ENCODE data around the gene FGF18. TPM values are rescaled to one million over a fixed set of nuclear protein-coding genes. Genes with fewer than 3 reads are reported as not detected.
"Not testable (repeated sequence)": the region's sequence is repeated elsewhere in the genome, so short reads cannot be mapped to it uniquely, and the experiment has no call there.

The FGF18 gene, protein sequence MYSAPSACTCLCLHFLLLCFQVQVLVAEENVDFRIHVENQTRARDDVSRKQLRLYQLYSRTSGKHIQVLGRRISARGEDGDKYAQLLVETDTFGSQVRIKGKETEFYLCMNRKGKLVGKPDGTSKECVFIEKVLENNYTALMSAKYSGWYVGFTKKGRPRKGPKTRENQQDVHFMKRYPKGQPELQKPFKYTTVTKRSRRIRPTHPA
- polyA plus RNA-seq (2013, experiment 1 of 4): 0.39 TPM
- 0.55 TPM for polyA plus RNA-seq (2013, experiment 2 of 4)
- polyA plus RNA-seq (2013, experiment 3 of 4): 0.43 TPM
- polyA plus RNA-seq (2013, experiment 4 of 4): 0.85 TPM

DNA sequence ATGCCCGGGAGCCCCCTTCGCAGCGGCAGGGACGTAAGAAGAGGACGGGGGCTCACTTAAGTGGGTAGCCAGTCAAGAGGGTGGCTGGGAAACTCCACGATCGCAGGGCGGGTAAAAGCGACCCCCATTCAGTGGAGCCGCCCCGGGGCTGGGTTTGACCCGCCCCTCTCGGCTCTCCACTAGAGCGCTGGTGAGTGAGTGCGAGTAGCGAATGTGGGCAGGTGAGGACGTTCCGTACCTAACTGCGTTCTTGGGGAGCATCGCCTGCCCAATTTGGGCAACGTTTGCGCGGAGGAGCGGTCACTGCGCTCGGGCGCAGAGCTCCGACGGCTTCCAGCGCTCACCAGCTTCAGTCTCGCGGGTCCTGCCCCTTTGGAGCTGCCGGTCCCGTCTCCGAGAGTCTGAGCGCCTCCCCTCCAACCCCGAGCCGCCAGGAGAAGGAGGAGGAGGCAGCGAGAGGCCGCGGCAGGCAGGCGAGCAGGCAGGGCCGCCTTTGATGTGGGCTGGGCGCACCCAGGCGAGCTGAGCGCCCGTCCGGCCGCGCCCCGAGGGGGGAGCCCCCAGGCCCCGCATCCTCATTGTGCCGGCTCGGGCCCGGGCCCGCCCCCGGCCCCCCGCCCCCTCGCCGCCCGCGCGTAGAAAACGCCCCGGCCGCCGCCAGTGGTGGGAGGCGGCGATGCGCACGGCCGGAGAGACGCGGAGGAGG lies at the start of gene FGF18:
FGF18 (plus strand) TSS at position 666 of the 706 bp plus-strand sequence. CDS start 553 bp downstream, outside the sequence.
- no peaks in the 10 kb centered on the region for H3K36me3 ChIP-seq (ENCODE audit: control insufficient read depth, insufficient read depth, low read length)
- no peak within 1 kb of the TSS for H3K27ac ChIP-seq (ENCODE audit: insufficient read depth, low read depth, low read length, poor library complexity, severe bottlenecking)
- H3K4me3 ChIP-seq (ENCODE audit: insufficient read depth, low read depth, low read length): peak within 1 kb of the TSS; percentile 57
- H3K4me1 ChIP-seq (ENCODE audit: control insufficient read depth, insufficient read depth, low read length): peaks cover 13% of the 10 kb centered on the region
- peaks cover 50% of the 10 kb centered on the region for H3K27me3 ChIP-seq (ENCODE audit: control insufficient read depth, insufficient read depth, low read length, poor library complexity, severe bottlenecking)
- H3K9me3 ChIP-seq (ENCODE audit: control insufficient read depth, low read length): no peaks in the 10 kb centered on the region
- 0 to 1% methylated on average over 74 of the region's 74 CpGs for WGBS, 2 experiments

DNA sequence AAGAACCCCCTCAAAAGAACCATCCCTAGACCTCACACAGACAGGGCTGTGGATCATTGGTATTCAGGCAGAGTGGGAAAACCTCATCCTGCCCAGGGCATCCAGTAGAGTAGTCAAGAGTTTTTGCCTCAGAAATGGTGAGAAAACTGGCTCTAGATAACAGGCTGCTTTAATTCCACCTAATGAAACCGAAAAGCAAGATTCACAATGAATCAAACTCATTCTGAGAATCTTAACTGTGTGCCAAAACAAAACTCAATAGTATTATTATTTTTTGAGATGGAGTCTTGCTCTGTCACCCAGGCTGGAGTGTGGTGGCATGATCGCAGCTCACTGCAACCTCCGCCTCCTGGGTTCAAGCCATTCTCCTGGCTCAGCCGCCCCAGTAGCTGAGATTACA lies 49.5 kb upstream of the FGF18 start:
- Histone ChIP-seq H3K27me3 (ENCODE audit: control insufficient read depth, insufficient read depth, low read length, poor library complexity, severe bottlenecking) (no peaks in the 10 kb centered on the region), H3K4me1 (ENCODE audit: control insufficient read depth, insufficient read depth, low read length) (no peaks in the 10 kb centered on the region), H3K4me3 (ENCODE audit: insufficient read depth, low read depth, low read length) (no peak overlapping the region), H3K27ac (ENCODE audit: insufficient read depth, low read depth, low read length, poor library complexity, severe bottlenecking) (no peak overlapping the region), H3K36me3 (ENCODE audit: control insufficient read depth, insufficient read depth, low read length) (no peaks in the 10 kb centered on the region), H3K9me3 (ENCODE audit: control insufficient read depth, low read length) (no peaks in the 10 kb centered on the region)
- WGBS, 2 experiments: 91 to 93% methylated on average over 3 to 4 of the region's 4 CpGs

DNA sequence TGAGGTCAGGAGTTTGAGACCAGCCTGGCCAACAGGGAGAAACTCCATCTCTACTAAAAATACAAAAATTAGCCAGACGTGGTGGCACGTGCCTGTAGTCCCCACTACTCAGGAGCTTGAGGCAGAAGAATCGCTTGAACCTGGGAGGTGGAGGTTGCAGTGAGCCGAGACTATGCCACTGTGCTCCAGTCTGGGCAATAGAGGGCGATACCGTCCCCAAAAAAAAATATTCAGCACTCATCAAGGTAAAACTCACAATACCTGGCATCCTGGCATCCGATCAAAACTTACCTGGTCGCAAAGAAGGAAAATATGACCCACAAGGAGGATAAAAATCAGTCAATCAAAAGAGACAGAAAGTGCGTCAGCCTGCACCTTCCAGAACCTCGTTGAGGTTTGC lies 48.6 kb upstream of the FGF18 start:
- not testable (repeated sequence) for H3K27me3 ChIP-seq (ENCODE audit: control insufficient read depth, insufficient read depth, low read length, poor library complexity, severe bottlenecking); H3K36me3 ChIP-seq (ENCODE audit: control insufficient read depth, insufficient read depth, low read length); H3K4me1 ChIP-seq (ENCODE audit: control insufficient read depth, insufficient read depth, low read length); H3K9me3 ChIP-seq (ENCODE audit: control insufficient read depth, low read length); H3K27ac ChIP-seq (ENCODE audit: insufficient read depth, low read depth, low read length, poor library complexity, severe bottlenecking); H3K4me3 ChIP-seq (ENCODE audit: insufficient read depth, low read depth, low read length)
- WGBS, 2 experiments: 57 to 60% methylated on average over 10 of the region's 10 CpGs

DNA sequence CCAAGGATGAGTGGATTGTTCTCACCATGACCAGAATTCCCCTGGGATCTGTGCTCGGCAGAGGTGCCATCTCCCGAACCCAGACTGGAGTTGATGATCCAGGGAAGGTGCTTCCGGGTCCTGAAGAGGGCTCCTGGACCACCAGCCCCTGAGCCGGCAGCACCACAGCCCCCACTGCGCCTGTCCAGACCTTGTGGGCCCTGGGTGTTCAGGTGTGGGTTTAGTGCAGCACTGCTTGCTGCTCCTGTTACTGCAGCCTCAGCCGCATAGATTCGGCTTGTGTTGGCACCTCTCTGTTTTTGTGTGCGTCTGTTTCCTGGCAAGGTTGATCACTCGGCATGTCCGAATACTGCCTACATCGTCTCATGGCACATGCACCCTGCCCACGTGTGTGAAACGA lies 48.1 kb upstream of the FGF18 start:
- H3K36me3 ChIP-seq (ENCODE audit: control insufficient read depth, insufficient read depth, low read length): no peaks in the 10 kb centered on the region
- WGBS, 2 experiments: 90 to 91% methylated on average over 13 of the region's 13 CpGs
- H3K9me3 ChIP-seq (ENCODE audit: control insufficient read depth, low read length): no peaks in the 10 kb centered on the region
- H3K27me3 ChIP-seq (ENCODE audit: control insufficient read depth, insufficient read depth, low read length, poor library complexity, severe bottlenecking): no peaks in the 10 kb centered on the region
- no peak overlapping the region for H3K27ac ChIP-seq (ENCODE audit: insufficient read depth, low read depth, low read length, poor library complexity, severe bottlenecking)
- H3K4me3 ChIP-seq (ENCODE audit: insufficient read depth, low read depth, low read length): no peak overlapping the region
- no peaks in the 10 kb centered on the region for H3K4me1 ChIP-seq (ENCODE audit: control insufficient read depth, insufficient read depth, low read length)

DNA sequence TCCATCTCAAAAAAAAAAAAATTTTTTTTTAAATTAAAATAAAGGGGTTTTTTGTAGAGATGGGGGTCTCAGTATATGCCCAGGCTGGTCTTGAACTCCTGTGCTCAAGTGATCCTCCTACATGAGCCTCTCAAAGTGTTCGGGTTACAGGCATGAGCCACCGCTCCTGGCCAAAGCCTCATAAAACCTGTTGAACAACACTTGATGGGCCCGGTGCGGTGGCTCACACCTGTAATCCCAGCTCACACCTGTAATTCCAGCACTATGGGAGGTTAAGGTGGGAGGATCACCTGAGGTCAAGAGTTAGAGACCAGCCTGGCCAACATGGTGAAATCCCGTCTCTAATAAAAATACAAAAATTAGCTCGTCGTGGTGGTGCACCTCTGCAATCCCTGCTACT lies 39.5 kb upstream of the FGF18 start:
- Histone ChIP-seq H3K27me3 (ENCODE audit: control insufficient read depth, insufficient read depth, low read length, poor library complexity, severe bottlenecking) (no peaks in the 10 kb centered on the region), H3K9me3 (ENCODE audit: control insufficient read depth, low read length) (no peaks in the 10 kb centered on the region), H3K4me3 (ENCODE audit: insufficient read depth, low read depth, low read length) (no peak overlapping the region), H3K27ac (ENCODE audit: insufficient read depth, low read depth, low read length, poor library complexity, severe bottlenecking) (no peak overlapping the region), H3K4me1 (ENCODE audit: control insufficient read depth, insufficient read depth, low read length) (no peaks in the 10 kb centered on the region), H3K36me3 (ENCODE audit: control insufficient read depth, insufficient read depth, low read length) (no peaks in the 10 kb centered on the region)
- WGBS, 2 experiments: 88 to 91% methylated on average over 7 of the region's 7 CpGs

DNA sequence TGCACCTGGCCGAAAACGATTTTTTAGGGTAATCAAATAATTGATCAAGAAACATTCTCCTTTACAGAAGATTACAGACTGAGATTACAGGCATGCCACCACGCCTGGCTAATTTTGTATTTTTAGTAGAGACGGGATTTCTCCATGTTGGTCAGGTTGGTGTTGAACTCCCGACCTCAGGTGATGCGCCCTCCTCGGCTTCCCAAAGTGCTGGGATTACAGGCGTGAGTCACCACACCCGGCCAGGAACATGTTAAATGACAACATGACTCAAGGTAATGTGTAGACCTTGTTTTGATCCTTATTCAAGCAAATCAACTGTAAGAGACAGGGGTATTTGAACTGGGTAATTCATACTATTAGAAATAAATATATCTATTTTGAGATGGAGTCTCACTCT lies 35.0 kb upstream of the FGF18 start:
- not testable (repeated sequence) for H3K4me1 ChIP-seq (ENCODE audit: control insufficient read depth, insufficient read depth, low read length); H3K36me3 ChIP-seq (ENCODE audit: control insufficient read depth, insufficient read depth, low read length); H3K27ac ChIP-seq (ENCODE audit: insufficient read depth, low read depth, low read length, poor library complexity, severe bottlenecking); H3K4me3 ChIP-seq (ENCODE audit: insufficient read depth, low read depth, low read length); H3K9me3 ChIP-seq (ENCODE audit: control insufficient read depth, low read length); H3K27me3 ChIP-seq (ENCODE audit: control insufficient read depth, insufficient read depth, low read length, poor library complexity, severe bottlenecking)
- 87 to 88% methylated on average over 9 of the region's 9 CpGs for WGBS, 2 experiments

DNA sequence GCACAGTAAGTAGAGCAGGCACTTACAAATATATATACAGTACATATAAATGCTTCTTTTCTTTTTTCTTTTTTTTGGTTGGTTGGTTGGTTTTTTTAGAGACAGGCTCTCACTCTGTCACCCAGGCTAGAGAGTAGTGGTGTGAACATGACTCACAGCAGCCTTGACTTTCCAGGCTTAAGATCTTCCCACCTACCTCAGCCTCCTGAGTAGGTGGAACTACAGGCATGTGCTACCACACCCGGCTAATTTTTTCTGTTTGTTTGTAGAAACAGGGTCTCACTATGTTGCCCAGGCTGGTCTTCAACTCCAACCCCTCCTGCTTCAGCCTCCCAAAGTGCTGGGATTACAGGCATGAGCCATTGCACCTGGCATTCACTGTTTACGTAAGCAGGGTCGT lies 34.4 kb upstream of the FGF18 start:
- H3K4me3 ChIP-seq (ENCODE audit: insufficient read depth, low read depth, low read length); H3K9me3 ChIP-seq (ENCODE audit: control insufficient read depth, low read length); H3K27me3 ChIP-seq (ENCODE audit: control insufficient read depth, insufficient read depth, low read length, poor library complexity, severe bottlenecking); H3K4me1 ChIP-seq (ENCODE audit: control insufficient read depth, insufficient read depth, low read length); H3K27ac ChIP-seq (ENCODE audit: insufficient read depth, low read depth, low read length, poor library complexity, severe bottlenecking); H3K36me3 ChIP-seq (ENCODE audit: control insufficient read depth, insufficient read depth, low read length): not testable (repeated sequence)
- 73 to 79% methylated on average over 1 to 3 of the region's 3 CpGs for WGBS, 2 experiments

DNA sequence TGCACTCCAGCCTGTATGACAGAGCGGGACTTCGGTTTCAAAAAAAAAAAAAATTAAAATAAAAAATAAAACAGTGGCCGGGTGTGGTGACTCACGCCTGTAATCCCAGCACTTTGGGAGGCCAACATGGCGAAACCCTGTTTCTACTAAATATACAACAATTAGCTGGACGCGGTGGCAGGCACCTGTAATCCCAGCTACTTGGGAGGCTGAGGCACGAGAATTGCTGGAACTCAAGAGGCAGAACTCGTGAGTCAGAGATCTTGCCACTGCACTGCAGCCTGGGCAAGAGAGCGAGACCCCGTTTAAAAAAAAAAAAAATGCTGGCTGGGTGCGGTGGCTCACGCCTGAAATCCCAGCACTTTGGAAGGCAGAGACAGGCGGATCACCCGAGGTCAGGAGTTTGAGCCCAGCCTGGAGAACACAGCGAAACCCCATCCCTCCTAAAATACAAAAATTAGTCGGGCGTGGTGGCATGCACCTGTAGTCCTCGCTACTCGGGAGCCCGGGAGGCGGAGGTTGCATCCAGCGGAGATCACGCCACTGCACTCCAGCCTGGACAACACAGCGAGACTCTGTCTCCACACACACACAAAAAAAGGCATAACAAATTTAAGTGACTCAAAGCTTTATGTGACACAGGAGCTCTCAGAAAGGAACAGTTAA lies 33.3 kb upstream of the FGF18 start:
- Histone ChIP-seq H3K4me1 (ENCODE audit: control insufficient read depth, insufficient read depth, low read length) (peaks cover 13% of the 10 kb centered on the region), H3K27me3 (ENCODE audit: control insufficient read depth, insufficient read depth, low read length, poor library complexity, severe bottlenecking) (no peaks in the 10 kb centered on the region), H3K36me3 (ENCODE audit: control insufficient read depth, insufficient read depth, low read length) (peaks cover 7% of the 10 kb centered on the region), H3K27ac (ENCODE audit: insufficient read depth, low read depth, low read length, poor library complexity, severe bottlenecking) (no peak overlapping the region), H3K9me3 (ENCODE audit: control insufficient read depth, low read length) (no peaks in the 10 kb centered on the region), H3K4me3 (ENCODE audit: insufficient read depth, low read depth, low read length) (no peak overlapping the region)
- WGBS, 2 experiments: 93 to 94% methylated on average over 25 of the region's 25 CpGs

DNA sequence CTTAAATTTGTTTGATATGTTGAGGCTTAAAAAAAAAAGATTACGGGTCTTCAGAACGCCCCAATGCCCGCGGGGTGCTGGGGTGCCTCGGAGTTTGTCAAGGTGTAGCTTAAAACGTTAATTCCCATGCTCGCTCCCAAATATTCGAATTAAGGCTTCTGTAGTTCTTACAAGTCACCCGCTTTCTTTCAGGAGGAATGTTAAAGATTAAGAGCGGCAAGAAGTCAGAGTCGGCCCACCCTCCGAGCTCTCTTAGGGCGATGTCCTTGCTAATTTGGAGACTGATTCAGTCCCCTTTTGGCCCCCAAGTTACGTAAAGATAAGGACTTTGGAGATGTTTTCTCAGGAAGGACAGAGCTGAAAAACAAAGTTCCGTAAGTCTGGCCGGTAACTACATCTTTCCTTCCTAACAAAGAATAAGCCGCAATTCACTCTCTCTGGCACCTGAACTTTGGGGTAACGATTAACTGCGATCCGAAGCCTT lies 32.5 kb upstream of the FGF18 start:
- H3K9me3 ChIP-seq (ENCODE audit: control insufficient read depth, low read length): no peaks in the 10 kb centered on the region
- H3K4me1 ChIP-seq (ENCODE audit: control insufficient read depth, insufficient read depth, low read length): peaks cover 17% of the 10 kb centered on the region
- peak overlapping the region; percentile 79 for H3K27ac ChIP-seq (ENCODE audit: insufficient read depth, low read depth, low read length, poor library complexity, severe bottlenecking)
- H3K36me3 ChIP-seq (ENCODE audit: control insufficient read depth, insufficient read depth, low read length): peaks cover 15% of the 10 kb centered on the region
- H3K4me3 ChIP-seq (ENCODE audit: insufficient read depth, low read depth, low read length): peak overlapping the region; percentile 83
- 21 to 25% methylated on average over 20 of the region's 20 CpGs for WGBS, 2 experiments
- no peaks in the 10 kb centered on the region for H3K27me3 ChIP-seq (ENCODE audit: control insufficient read depth, insufficient read depth, low read length, poor library complexity, severe bottlenecking)

DNA sequence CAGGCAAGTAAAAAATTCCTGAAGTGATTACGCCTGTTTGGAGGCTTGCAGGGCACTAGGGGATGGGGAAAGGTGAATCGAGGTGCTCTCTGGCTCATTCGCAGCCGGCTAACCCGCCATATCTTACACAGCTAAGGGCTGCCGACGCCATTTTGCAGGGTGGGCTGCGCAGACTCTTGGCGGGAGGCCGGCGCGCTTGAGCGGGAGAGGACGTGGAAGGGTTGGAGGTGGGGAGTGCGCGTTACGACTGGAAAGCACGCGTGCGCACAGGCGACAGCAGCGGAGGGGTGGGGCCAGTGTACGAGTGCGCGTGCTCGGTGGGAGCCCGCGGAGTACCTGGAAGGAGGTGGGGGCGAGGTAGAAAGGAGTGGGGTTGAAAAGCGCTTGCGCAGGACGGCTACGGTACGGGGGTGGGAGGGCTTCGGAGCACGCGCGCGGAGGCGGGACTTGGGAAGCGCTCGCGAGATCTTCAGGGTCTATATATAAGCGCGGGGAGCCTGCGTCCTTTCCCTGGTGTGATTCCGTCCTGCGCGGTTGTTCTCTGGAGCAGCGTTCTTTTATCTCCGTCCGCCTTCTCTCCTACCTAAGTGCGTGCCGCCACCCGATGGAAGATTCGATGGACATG lies 32.0 kb upstream of the FGF18 start, which contains the start of gene NPM1:
NPM1 (plus strand) TSS at position 505 of the 625 bp plus-strand sequence; CDS start at position 605, 100 bp downstream.
- H3K36me3 ChIP-seq (ENCODE audit: control insufficient read depth, insufficient read depth, low read length): peaks cover 20% of the 10 kb centered on the region
- H3K27ac ChIP-seq (ENCODE audit: insufficient read depth, low read depth, low read length, poor library complexity, severe bottlenecking): peak within 1 kb of the TSS; percentile 93
- H3K9me3 ChIP-seq (ENCODE audit: control insufficient read depth, low read length): no peaks in the 10 kb centered on the region
- 0 to 1% methylated on average over 56 of the region's 56 CpGs for WGBS, 2 experiments
- H3K4me3 ChIP-seq (ENCODE audit: insufficient read depth, low read depth, low read length): peak within 1 kb of the TSS; percentile 83
- peaks cover 17% of the 10 kb centered on the region for H3K4me1 ChIP-seq (ENCODE audit: control insufficient read depth, insufficient read depth, low read length)
- H3K27me3 ChIP-seq (ENCODE audit: control insufficient read depth, insufficient read depth, low read length, poor library complexity, severe bottlenecking): no peaks in the 10 kb centered on the region

Measured in ectodermal cell (in vitro differentiated cells).